ENCODE data around the gene RBMX.

Gene RBMX

DNA sequence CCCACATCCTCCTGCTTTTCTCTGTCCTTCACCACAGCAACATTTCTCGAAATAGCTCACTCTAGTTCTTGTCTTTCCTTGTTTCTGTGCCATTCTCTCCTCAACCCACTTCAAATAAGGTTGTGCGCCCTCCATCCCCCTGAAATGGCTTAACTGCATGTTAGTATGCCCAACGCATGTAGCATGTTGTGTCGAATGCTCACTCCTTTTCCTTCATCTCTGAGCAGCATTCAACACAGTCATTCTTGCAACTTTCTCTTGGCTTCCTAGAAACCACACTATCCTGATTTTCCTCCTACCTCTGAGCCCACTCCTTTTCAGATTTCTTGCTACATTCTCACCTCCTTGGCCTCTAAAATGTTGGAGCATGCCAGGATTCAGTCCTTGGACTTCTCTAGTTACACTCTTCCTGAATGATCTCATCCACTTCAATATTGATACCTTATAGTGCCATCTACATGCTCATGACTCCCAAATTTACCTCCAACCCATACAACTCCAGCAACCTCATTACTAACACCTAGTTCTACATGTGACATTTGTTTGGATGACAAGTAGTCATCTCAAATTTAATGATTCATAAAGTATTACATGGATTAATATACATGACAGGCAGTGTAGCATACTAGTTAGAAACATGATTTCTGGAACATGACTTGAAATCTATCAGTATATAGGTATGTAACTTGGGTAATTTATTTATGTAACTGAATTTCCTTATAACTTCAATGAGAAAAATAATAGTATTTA lies 22.3 kb downstream of the RBMX start:
- no peak overlapping the region for H3K4me3 ChIP-seq (ENCODE audit: low read depth, low read length)
- TF ChIP-seq MYC (IDR thresholded peaks at IDR 0.05; ENCODE audit: low read depth, low read length): no peak
- TF ChIP-seq, protein P1, sequence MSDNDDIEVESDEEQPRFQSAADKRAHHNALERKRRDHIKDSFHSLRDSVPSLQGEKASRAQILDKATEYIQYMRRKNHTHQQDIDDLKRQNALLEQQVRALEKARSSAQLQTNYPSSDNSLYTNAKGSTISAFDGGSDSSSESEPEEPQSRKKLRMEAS (IDR thresholded peaks at IDR 0.05; ENCODE audit: low read depth, low read length): no peak
- TF ChIP-seq CTCF (IDR thresholded peaks at IDR 0.05; ENCODE audit: low read depth, low read length): no peak
- TF ChIP-seq POLR2A (IDR thresholded peaks at IDR 0.05; ENCODE audit: extremely low read depth, insufficient read length): no peak
- DNase-seq (ENCODE audit: low read depth): no peak

- H3K4me3 ChIP-seq (ENCODE audit: low read depth, low read length): no peak overlapping the region
- no peak for DNase-seq (ENCODE audit: low read depth)
- no peak for TF ChIP-seq MYC (IDR thresholded peaks at IDR 0.05; ENCODE audit: low read depth, low read length)
- TF ChIP-seq, protein P1 (IDR thresholded peaks at IDR 0.05; ENCODE audit: low read depth, low read length): no peak
- no peak for TF ChIP-seq CTCF (IDR thresholded peaks at IDR 0.05; ENCODE audit: low read depth, low read length)
- no peak for TF ChIP-seq POLR2A (IDR thresholded peaks at IDR 0.05; ENCODE audit: extremely low read depth, insufficient read length)
Measured at GRCh38 chrX:136856551-136856950, 24.0 kb downstream of the RBMX start.

- no peak for TF ChIP-seq CTCF (IDR thresholded peaks at IDR 0.05; ENCODE audit: low read depth, low read length)
- TF ChIP-seq, protein P1 (IDR thresholded peaks at IDR 0.05; ENCODE audit: low read depth, low read length): no peak
- TF ChIP-seq MYC (IDR thresholded peaks at IDR 0.05; ENCODE audit: low read depth, low read length): no peak
- TF ChIP-seq POLR2A (IDR thresholded peaks at IDR 0.05; ENCODE audit: extremely low read depth, insufficient read length): no peak
- H3K4me3 ChIP-seq (ENCODE audit: low read depth, low read length): no peak overlapping the region
- DNase-seq (ENCODE audit: low read depth): no peak
Measured at GRCh38 chrX:136856050-136856449, 24.5 kb downstream of the RBMX start.

DNA sequence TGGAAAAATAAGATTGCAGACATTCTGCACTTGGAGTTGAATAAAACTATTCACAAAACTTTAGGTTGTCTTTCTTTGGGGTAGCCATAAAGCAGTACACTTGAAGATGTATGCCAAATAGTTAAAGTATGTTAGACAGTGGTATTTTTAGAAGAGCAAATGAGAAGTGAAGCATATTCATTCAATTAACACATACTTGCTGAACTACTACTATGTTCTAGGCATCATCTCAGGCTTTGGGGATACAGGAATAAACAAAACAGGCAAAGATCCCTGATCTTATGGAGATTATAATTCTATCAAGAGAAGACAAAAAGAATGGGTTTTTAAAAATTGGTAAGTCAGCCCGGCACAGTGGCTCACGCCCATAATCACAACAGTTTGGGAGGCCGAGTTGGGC lies 29.0 kb downstream of the RBMX start:
- DNase-seq (ENCODE audit: low read depth): no peak
- TF ChIP-seq POLR2A (IDR thresholded peaks at IDR 0.05; ENCODE audit: extremely low read depth, insufficient read length) (no peak), CTCF (IDR thresholded peaks at IDR 0.05; ENCODE audit: low read depth, low read length) (no peak), MYC (IDR thresholded peaks at IDR 0.05; ENCODE audit: low read depth, low read length) (no peak)
- TF ChIP-seq, protein P1 (IDR thresholded peaks at IDR 0.05; ENCODE audit: low read depth, low read length): no peak
- H3K4me3 ChIP-seq (ENCODE audit: low read depth, low read length): no peak overlapping the region

GRCh38 chrX:136850441-136851175 lies 29.9 kb downstream of the RBMX start:
- no peak overlapping the region for H3K4me3 ChIP-seq (ENCODE audit: low read depth, low read length)
- TF ChIP-seq MYC (IDR thresholded peaks at IDR 0.05; ENCODE audit: low read depth, low read length) (no peak), CTCF (IDR thresholded peaks at IDR 0.05; ENCODE audit: low read depth, low read length) (no peak), POLR2A (IDR thresholded peaks at IDR 0.05; ENCODE audit: extremely low read depth, insufficient read length) (no peak)
- TF ChIP-seq, protein P1 (IDR thresholded peaks at IDR 0.05; ENCODE audit: low read depth, low read length): no peak
- peak; percentile 63 for DNase-seq (ENCODE audit: low read depth)
